ENCODE data around the gene BRD1.

DNA sequence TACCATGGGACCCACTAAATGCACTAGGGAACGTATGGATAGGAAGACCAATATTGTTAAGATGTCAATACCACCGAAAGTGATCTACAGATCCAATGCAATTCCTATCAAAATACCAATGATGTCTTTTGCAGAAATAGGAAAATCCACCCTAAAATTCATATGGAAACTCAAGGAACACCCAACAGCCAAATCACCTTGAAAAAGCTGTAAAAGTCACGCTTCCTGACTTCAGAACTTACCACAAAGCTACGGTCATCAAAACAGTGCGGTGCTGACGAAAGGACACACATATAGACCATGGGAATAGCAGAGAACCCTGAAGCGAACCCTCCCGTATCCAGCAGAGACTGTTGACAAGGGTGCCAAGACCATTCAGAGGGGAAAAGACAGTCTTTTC is 20.5 kb downstream of the BRD1 start:
- TF ChIP-seq FOXA1 (IDR thresholded peaks at IDR 0.05) (no peak), ARNT (IDR thresholded peaks at IDR 0.05) (no peak), ELF4 (IDR thresholded peaks at IDR 0.05) (no peak), BHLHE40 (IDR thresholded peaks at IDR 0.05; ENCODE audit: borderline replicate concordance) (no peak), SUZ12 (IDR thresholded peaks at IDR 0.05) (no peak), SP1 (IDR thresholded peaks at IDR 0.05) (no peak), NFRKB (IDR thresholded peaks at IDR 0.05) (no peak), HDGF (IDR thresholded peaks at IDR 0.05; ENCODE audit: borderline replicate concordance) (no peak)
